Measurements from ENCODE around the gene SGMS2. TPM values are rescaled to one million over a fixed set of nuclear protein-coding genes. Genes with fewer than 3 reads are reported as not detected.

Gene SGMS2
- total RNA-seq, 1 donor from 2014 or later = 7.5 TPM

GRCh38 chr4:107831140-107831539 lies 6.4 kb downstream of the SGMS2 start:
- Mint-ChIP-seq H3K27me3 (ENCODE audit: low read depth) (peaks cover 9% of the 10 kb centered on the region), H3K4me1 (no peaks in the 10 kb centered on the region), H3K4me3 (no peak overlapping the region), H3K9me3 (peaks cover 3% of the 10 kb centered on the region), H3K27ac (no peak overlapping the region), H3K36me3 (peaks cover 3% of the 10 kb centered on the region)
- DNase-seq (ENCODE audit: low spot score in 2 of 2, unreplicated experiment in 2 of 2) = no peak
- TF ChIP-seq CTCF (IDR thresholded peaks at IDR 0.05; ENCODE audit: unreplicated experiment) = no peak

DNA sequence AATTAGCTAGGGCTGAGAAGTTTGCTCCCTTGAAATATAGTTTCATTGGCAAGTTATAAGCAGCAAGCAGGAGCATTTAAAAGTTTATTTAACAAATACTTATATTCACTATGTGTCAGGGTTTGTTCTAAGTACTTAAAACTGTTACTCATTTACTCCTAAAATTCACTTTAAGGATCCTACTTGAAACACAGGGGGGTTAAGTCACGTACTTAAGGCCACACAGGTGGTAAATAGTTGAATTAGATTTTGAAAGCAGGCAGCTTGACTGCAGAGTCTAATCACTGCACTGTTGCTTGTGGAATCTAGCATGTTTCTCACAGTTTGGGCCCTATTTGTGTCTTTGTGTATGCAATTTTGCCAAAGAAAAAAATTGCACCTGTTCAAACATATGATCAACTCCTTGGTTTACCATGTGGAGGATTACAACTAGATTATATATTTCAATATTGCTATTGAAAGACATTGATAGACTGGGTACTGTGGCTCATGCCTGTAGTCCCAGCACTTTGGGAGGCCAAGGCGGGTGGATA lies 7.6 kb downstream of the SGMS2 start:
- H3K27me3 Mint-ChIP-seq (ENCODE audit: low read depth) = no peaks in the 10 kb centered on the region
- H3K9me3 Mint-ChIP-seq = peaks cover 3% of the 10 kb centered on the region
- no peak overlapping the region for H3K4me3 Mint-ChIP-seq
- no peak overlapping the region for H3K27ac Mint-ChIP-seq
- TF ChIP-seq CTCF (IDR thresholded peaks at IDR 0.05; ENCODE audit: unreplicated experiment) = no peak
- no peak for DNase-seq (ENCODE audit: low spot score in 2 of 2, unreplicated experiment in 2 of 2)
- H3K36me3 Mint-ChIP-seq = peaks cover 3% of the 10 kb centered on the region
- no peaks in the 10 kb centered on the region for H3K4me1 Mint-ChIP-seq

DNA sequence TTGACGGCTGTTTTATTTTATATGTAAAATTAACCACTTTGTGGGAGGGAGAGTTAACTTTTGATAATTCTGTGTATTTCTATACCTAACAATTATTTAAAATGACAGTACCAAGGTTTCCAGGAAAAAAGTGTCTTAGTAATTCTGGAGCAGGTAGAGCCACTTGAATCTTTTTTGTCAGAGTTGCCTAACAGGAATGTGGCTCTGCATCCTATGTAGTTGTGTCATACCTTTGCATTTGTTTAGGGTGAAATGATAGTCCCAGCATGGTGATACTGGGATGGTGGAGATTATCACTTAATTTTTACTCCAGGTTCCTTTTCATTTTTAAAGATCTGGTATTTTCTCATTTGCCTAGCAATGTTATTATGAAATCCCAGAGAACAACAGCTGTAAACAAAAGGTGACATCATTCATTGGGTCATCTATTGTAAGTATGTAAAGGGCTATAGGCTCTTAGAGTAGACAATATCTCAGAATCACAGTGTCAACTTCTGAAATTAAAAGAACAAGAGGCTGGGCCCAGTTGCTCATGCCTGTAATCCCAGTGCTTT lies 9.6 kb downstream of the SGMS2 start:
- Mint-ChIP-seq H3K4me1 (no peaks in the 10 kb centered on the region), H3K27ac (no peak overlapping the region), H3K9me3 (peaks cover 3% of the 10 kb centered on the region), H3K4me3 (no peak overlapping the region), H3K27me3 (ENCODE audit: low read depth) (no peaks in the 10 kb centered on the region), H3K36me3 (peaks cover 3% of the 10 kb centered on the region)
- no peak for TF ChIP-seq CTCF (IDR thresholded peaks at IDR 0.05; ENCODE audit: unreplicated experiment)
- DNase-seq (ENCODE audit: low spot score in 2 of 2, unreplicated experiment in 2 of 2) = no peak

DNA sequence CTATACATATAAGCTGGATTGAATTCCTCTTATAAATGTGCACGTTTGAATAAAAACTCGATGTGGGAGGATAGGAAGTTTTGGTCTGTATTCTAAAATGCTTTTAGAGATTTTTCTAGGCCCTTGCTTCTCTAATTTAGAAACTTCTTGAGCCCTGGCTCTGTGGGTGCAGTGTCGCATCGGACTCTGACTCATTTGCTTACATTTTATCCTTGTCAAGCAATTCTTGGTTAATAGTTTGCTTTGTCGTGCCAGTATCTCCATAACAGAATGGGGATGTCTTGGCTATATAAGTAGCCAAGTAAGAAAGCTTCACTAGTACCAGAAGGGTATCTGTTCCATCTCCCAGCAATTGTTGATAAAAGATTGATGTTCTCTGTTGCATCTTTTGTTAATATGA lies 10.7 kb downstream of the SGMS2 start:
- H3K9me3 Mint-ChIP-seq = peaks cover 3% of the 10 kb centered on the region
- no peak overlapping the region for H3K27ac Mint-ChIP-seq
- no peak for DNase-seq (ENCODE audit: low spot score in 2 of 2, unreplicated experiment in 2 of 2)
- TF ChIP-seq CTCF (IDR thresholded peaks at IDR 0.05; ENCODE audit: unreplicated experiment) = no peak
- H3K27me3 Mint-ChIP-seq (ENCODE audit: low read depth) = no peaks in the 10 kb centered on the region
- peaks cover 3% of the 10 kb centered on the region for H3K36me3 Mint-ChIP-seq
- no peak overlapping the region for H3K4me3 Mint-ChIP-seq
- H3K4me1 Mint-ChIP-seq = no peaks in the 10 kb centered on the region

GRCh38 chr4:107837317-107837716 lies 12.6 kb downstream of the SGMS2 start:
- H3K4me1 Mint-ChIP-seq = no peaks in the 10 kb centered on the region
- H3K4me3 Mint-ChIP-seq = no peak overlapping the region
- no peak for DNase-seq (ENCODE audit: low spot score in 2 of 2, unreplicated experiment in 2 of 2)
- H3K9me3 Mint-ChIP-seq = peaks cover 3% of the 10 kb centered on the region
- H3K27ac Mint-ChIP-seq = no peak overlapping the region
- H3K27me3 Mint-ChIP-seq (ENCODE audit: low read depth) = no peaks in the 10 kb centered on the region
- H3K36me3 Mint-ChIP-seq = peaks cover 3% of the 10 kb centered on the region
- no peak for TF ChIP-seq CTCF (IDR thresholded peaks at IDR 0.05; ENCODE audit: unreplicated experiment)
